GM12873 (cell line): Measurements from ENCODE around the gene VASH2.

Experiments
- CTCF ChIP-seq: IDR thresholded peaks from 2 replicates; pipeline ENCODE4 v1.5.1; 2012; ENCODE audit warnings: low read depth, mild to moderate bottlenecking, moderate library complexity, low read length, control low read depth; ENCODE audit not compliant: insufficient read depth; ENCODE audit errors: missing control alignments

Gene VASH2

GRCh38 chr1:212922016-212922415 is 28.3 kb upstream of the VASH2 start:
- no peak for TF ChIP-seq CTCF

GRCh38 chr1:212926372-212926771 is 24.0 kb upstream of the VASH2 start:
- no peak for TF ChIP-seq CTCF

GRCh38 chr1:212928323-212929291 is 21.7 kb upstream of the VASH2 start:
- no peak for TF ChIP-seq CTCF

DNA sequence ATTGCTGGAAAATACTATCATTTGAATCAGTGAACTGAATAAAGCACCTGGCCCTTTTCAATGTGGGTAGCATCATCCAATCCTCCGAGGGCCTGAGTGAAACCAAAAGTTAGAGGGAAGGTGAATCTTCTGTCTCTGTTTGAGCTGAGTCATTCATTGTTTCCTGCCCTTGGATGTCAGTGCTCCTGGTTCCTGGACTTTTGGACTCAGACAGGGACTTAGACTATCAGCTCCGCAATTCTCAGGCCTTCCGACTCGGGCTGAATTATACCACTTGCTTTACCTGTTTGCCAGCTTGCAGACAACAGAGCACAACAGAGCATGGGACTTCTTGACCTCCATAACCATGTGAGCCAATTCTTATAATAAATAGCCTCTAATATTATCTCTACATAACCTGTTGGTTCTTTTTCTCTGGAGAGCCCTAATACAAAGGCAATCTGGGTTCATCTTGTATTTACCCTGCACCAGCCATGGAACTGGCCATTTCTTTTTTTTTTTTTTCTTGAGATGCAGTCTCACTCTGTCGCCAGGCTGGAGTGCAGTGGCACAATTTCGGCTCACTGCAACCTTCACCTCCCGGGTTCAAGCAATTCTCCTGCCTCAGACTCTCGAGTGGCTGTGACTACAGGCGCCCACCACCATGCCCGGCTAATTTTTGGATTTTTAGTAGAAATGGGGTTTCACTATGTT is 19.2 kb upstream of the VASH2 start:
- TF ChIP-seq CTCF = no peak

DNA sequence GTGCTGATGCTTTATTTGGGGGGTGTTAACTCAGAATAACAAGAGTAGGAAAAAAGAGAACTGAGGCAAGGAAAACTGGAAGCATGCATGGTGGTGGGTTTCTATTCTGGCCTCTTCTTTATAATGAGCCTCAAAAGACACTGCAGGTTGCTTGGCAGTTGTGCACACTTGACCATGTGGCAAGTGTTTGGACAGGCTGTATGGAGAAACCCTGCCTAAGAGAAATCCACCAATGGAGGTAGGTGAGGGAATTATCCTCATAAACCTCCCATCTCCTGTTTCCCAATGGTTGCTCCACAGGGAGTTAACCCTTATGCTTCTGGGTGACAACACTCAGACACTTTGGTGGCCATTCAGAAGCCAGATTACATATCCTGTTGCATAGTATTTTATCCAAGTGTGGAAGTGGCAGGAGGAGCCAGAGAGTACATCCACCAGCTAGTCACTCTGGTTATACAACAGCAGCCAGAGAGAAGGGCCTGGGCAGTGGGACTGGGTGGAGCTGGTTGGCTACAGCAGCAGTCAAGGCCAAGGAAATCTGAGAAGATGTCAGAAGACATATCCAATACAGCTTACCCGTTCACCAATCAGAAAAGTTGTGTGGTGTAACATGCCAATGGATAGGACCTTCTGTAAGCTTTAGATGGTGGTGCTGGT is 16.4 kb upstream of the VASH2 start:
- no peak for TF ChIP-seq CTCF

DNA sequence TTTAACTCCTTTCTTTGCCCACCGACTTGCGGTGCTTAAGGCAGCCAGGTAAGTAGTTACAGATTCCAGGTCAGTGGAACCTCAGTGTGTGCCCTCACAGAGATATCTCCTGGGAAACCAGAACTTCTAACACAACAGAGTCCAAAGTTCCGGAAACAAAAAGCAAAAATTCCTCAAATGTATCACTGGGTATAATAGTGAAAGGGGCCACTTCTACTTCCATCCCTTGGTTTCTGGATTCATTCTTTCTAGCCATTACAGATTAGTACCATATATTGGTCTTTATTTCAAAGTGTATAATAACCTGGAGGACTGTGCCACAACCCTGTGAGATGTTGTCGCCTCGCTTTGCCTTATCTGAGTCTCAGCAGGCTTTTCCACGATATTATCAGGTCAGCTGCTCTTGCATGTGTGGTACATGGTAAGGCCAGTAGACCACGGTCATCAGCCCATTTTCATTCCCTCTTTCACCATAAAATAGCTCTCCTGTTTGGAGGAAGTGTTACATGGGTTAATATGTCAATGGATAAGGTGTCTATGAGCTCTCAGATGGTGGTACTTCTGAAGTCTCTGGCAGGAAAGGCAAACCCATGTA is 14.9 kb upstream of the VASH2 start:
- TF ChIP-seq CTCF = no peak
